Common myeloid progenitor, CD34-positive (primary cell): ENCODE measurements around the gene VPS13D. TPM values are rescaled to one million over a fixed set of nuclear protein-coding genes. Genes with fewer than 3 reads are reported as not detected.

ENCODE experiments used
- CTCF ChIA-PET: fragments of 350-600 bp; sonication (Branson Sonifier 250); formaldehyde crosslinking; loops from one replicate; lab custom pipeline; 2021; ENCODE audit warnings: antibody characterized with exemption; lab: Charles Lee
- POLR2A ChIA-PET: fragments of 350-600 bp; sonication (Branson Sonifier 250); formaldehyde crosslinking; loops from one replicate; lab custom pipeline; 2021; ENCODE audit warnings: antibody characterized with exemption; lab: Charles Lee
- DNase-seq, 3 donors: peaks; one replicate each; pipeline versions ENCODE4 v3.0.0 to v3.0.0-alpha.2; 2013
- H3K27ac ChIP-seq, 2 experiments: 1 replicate in 1 of 2; 2 replicates in 1 of 2; pipeline ENCODE4 v1.7.0; 2013; ENCODE audit warnings: inconsistent platforms in 2 of 2, low read length in 2 of 2, mild to moderate bottlenecking in 2 of 2, low read depth in 1 of 2, moderate library complexity in 1 of 2; ENCODE audit not compliant: severe bottlenecking in 2 of 2, insufficient read depth in 1 of 2, poor library complexity in 1 of 2
- H3K27me3 ChIP-seq, 5 experiments: replicated peaks in 2 of 5; 1 replicate in 3 of 5; 2 replicates in 2 of 5; pipeline versions ENCODE4 v1.6.1 to v1.7.0; 2013; ENCODE audit warnings: low read length in 4 of 5, mild to moderate bottlenecking in 2 of 5, moderate library complexity in 2 of 5, inconsistent platforms in 1 of 5; ENCODE audit not compliant: insufficient read depth in 5 of 5, control insufficient read depth in 4 of 5
- H3K36me3 ChIP-seq, 4 experiments: 1 replicate in 2 of 4; 2 replicates in 2 of 4; pipeline versions ENCODE4 v1.6.1 to v1.7.0; 2013; ENCODE audit warnings: low read length in 3 of 4, control low read depth in 1 of 4, mild to moderate bottlenecking in 1 of 4; ENCODE audit not compliant: control insufficient read depth in 4 of 4, insufficient read depth in 4 of 4
- H3K4me1 ChIP-seq, 4 experiments: 1 replicate in 3 of 4; 2 replicates in 1 of 4; pipeline versions ENCODE4 v1.6.1 to v1.7.1; 2013; ENCODE audit warnings: low read length in 3 of 4, mild to moderate bottlenecking in 3 of 4, control low read depth in 1 of 4, inconsistent platforms in 1 of 4, moderate library complexity in 1 of 4; ENCODE audit not compliant: control insufficient read depth in 4 of 4, insufficient read depth in 4 of 4; ENCODE audit errors: control extremely low read depth in 1 of 4
- H3K4me3 ChIP-seq, 7 experiments: 1 replicate in 4 of 7; 2 replicates in 3 of 7; pipeline versions ENCODE4 v1.5.1 to v1.7.0; 2013; ENCODE audit warnings: mild to moderate bottlenecking in 7 of 7, low read length in 6 of 7, moderate library complexity in 6 of 7, inconsistent platforms in 2 of 7, low read depth in 2 of 7, control low read depth in 1 of 7; ENCODE audit not compliant: insufficient read depth in 4 of 7, control insufficient read depth in 1 of 7; ENCODE audit errors: extremely low read depth in 1 of 7
- H3K9me3 ChIP-seq, 5 experiments: 1 replicate in 4 of 5; 2 replicates in 1 of 5; pipeline versions ENCODE4 v1.6.1 to v1.7.1; 2013; ENCODE audit warnings: low read length in 4 of 5, mild to moderate bottlenecking in 2 of 5, inconsistent platforms in 1 of 5, low read depth in 1 of 5, moderate library complexity in 1 of 5; ENCODE audit not compliant: control insufficient read depth in 4 of 5, insufficient read depth in 2 of 5; ENCODE audit errors: control extremely low read depth in 1 of 5
- WGBS: methylation state at CpG from one replicate; pipeline ENCODE4 v1.1.5; 2013; ENCODE audit not compliant: insufficient coverage; 5-methylcytosine and 5-hydroxymethylcytosine counted together
- polyA plus RNA-seq: library from polyadenylated mRNA; unstranded; fragments of 120-200 nt; gene quantifications from one replicate; pipeline ENCODE4 v1.2.1, GENCODE V29; 2013

Gene VPS13D, protein sequence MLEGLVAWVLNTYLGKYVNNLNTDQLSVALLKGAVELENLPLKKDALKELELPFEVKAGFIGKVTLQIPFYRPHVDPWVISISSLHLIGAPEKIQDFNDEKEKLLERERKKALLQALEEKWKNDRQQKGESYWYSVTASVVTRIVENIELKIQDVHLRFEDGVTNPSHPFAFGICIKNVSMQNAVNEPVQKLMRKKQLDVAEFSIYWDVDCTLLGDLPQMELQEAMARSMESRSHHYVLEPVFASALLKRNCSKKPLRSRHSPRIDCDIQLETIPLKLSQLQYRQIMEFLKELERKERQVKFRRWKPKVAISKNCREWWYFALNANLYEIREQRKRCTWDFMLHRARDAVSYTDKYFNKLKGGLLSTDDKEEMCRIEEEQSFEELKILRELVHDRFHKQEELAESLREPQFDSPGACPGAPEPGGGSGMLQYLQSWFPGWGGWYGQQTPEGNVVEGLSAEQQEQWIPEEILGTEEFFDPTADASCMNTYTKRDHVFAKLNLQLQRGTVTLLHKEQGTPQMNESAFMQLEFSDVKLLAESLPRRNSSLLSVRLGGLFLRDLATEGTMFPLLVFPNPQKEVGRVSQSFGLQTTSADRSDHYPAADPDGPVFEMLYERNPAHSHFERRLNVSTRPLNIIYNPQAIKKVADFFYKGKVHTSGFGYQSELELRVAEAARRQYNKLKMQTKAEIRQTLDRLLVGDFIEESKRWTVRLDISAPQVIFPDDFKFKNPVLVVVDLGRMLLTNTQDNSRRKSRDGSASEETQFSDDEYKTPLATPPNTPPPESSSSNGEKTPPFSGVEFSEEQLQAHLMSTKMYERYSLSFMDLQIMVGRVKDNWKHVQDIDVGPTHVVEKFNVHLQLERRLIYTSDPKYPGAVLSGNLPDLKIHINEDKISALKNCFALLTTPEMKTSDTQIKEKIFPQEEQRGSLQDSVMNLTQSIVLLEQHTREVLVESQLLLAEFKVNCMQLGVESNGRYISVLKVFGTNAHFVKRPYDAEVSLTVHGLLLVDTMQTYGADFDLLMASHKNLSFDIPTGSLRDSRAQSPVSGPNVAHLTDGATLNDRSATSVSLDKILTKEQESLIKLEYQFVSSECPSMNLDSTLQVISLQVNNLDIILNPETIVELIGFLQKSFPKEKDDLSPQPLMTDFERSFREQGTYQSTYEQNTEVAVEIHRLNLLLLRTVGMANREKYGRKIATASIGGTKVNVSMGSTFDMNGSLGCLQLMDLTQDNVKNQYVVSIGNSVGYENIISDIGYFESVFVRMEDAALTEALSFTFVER (N-terminal part only)
- 19.1 TPM for polyA plus RNA-seq

DNA sequence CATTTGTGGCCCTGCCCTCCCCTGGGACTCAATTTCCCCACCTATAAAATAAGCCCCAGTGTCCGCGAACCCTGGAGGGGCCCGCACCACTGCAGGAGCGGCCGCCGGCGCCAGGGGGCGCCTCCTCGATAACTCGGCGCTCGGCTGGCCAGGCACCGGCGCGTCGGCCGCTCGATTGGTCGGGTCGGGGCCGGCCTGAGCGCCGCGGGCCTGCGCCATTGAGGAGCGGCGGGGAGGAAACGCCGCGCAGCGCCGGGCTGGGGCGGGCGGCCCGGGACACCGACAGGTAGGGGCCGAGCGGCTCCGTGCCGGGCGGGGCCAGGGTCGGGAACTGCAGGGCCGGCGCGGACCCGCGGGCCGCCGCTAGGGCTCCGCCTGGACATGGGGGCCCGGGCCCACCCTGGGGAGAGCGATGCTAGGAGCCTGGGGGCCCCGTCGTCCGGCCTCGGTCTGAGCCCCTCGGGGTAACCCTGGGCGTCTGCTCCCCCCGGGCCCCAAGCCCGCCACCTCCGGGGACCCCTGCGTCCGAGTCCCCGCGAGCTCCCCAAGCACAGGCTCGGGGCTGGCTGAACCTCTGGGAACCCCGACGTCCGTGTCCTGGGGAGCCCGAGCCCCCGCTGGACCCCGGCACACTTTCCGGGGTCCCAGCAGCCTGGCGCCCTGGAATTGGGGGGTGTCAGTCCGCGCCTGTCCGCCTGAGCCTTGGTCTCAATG is at the start of gene VPS13D:
VPS13D (plus strand) TSS at position 196 of the 714 bp plus-strand sequence. CDS start 4,237 bp downstream, outside the sequence.
- CTCF ChIA-PET = interaction anchor here (0.8 to 2.5 kb wide), 4 partner anchors 11 to 119 kb away, joined by 3 to 15 read pairs (median 6); no protein-coding TSS in a partner anchor

DNA sequence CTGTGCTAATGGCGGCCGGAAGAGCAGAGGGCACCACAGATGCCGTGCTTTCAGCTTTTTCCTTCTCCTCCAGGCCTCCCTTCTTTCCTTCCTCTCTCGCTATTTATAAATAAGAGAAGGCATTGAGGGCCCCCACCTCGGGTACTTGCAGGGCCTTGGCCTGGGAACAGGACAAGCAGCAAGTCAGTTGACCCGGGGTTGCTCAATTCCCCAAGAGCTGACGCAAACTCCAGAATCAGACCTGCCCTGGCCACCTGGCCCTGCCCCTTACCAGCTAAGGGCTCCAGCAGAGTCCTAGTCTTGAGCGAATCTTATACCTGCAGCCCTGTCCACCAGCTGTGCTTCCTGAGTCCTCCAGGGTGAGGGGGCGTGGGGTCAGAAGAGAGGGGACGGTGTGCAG is 49.5 kb upstream of the VPS13D start:
- CTCF ChIA-PET = interaction anchor here (0.9 to 7.3 kb wide), 5 partner anchors 20 to 57 kb away, joined by 3 to 89 read pairs (median 5); no protein-coding TSS in a partner anchor
- WGBS = 59% methylated on average over 7 of the region's 10 CpGs
- Histone ChIP-seq H3K4me1 (peaks cover 8 to 94% (median 60%) of the 10 kb centered on the region in 4 experiments), H3K36me3 (peaks cover 0 to 11% (median 0%) of the 10 kb centered on the region in 4 experiments), H3K4me3 (no peak overlapping the region), H3K27ac (no peak overlapping the region), H3K9me3 (no peaks in the 10 kb centered on the region), H3K27me3 (no peaks in the 10 kb centered on the region)
- peak in 2 of 3 donors; percentile 34 to 38 for DNase-seq
- POLR2A ChIA-PET = interaction anchor here (0.9 kb wide), 1 partner anchor 11 kb away, joined by 4 read pairs; no protein-coding TSS in a partner anchor

More for the DNA sequence above, at the start of gene VPS13D:
- Histone ChIP-seq H3K27me3 (no peaks in the 10 kb centered on the region), H3K36me3 (peaks cover 0 to 4% (median 0%) of the 10 kb centered on the region in 4 experiments), H3K4me3 (peak within 1 kb of the TSS; percentile 69 to 92 (median 88)), H3K9me3 (no peaks in the 10 kb centered on the region), H3K4me1 (peaks cover 4 to 12% (median 11%) of the 10 kb centered on the region in 4 experiments), H3K27ac (peak within 1 kb of the TSS; percentile 25 to 84)
- POLR2A ChIA-PET = interaction anchor here (0.5 kb wide), 1 partner anchor 36 kb away, joined by 3 read pairs; no protein-coding TSS in a partner anchor
- DNase-seq = peak; percentile 78 to 88 (median 86)
- WGBS = under 1% methylated on average over 54 of the region's 77 CpGs

DNA sequence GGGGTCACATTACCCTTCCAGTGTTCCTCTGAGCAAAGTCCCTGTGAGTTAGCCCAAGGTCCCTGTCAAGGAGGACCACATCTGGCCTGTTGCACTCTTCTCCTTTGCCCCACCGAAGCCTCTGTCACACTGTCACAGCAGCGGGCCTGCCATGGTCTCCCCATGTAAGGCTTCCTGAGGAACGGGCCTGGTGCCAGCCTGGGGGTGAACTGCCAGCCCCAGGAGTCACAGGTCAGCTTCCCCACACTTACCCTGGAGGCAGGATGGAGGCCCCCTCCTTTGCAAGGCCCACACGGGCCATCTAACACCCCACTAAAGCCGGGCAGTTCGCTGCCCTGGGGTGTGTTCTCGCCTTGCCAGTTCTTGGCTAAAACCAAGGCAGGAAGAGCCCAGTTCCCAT is 48.9 kb upstream of the VPS13D start:
- no peak for DNase-seq
- no peak overlapping the region for H3K27ac ChIP-seq
- H3K4me1 ChIP-seq = peaks cover 8 to 94% (median 59%) of the 10 kb centered on the region in 4 experiments
- H3K4me3 ChIP-seq = no peak overlapping the region
- H3K36me3 ChIP-seq = peaks cover 0 to 11% (median 0%) of the 10 kb centered on the region in 4 experiments
- CTCF ChIA-PET = interaction anchor here (0.9 to 7.3 kb wide), 5 partner anchors 28 to 58 kb away, joined by 3 to 89 read pairs (median 4); no protein-coding TSS in a partner anchor
- no peaks in the 10 kb centered on the region for H3K27me3 ChIP-seq
- WGBS = 81% methylated on average over 6 of the region's 7 CpGs
- H3K9me3 ChIP-seq = no peaks in the 10 kb centered on the region
- POLR2A ChIA-PET = interaction anchor here (0.9 kb wide), 1 partner anchor 10 kb away, joined by 4 read pairs; no protein-coding TSS in a partner anchor

DNA sequence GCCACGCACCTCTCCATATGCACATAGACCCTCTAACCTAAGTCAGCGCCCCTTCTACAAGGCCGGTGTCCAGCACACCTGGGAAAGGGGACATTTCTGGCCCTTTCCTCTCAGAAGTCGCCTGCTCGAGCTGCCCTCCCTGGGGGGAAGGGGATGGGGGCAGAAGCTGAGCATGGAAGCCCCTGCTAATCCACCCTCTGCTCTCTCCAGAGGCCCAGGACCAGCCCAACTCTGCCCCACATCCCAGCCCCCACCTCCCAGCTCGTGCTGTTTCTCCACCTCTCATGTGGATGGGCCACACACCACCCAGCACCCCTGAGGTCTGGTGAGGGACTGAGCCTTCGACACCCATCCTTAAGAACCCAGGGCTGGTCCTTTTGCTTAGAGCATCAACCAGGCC is 48.3 kb upstream of the VPS13D start:
- no peak overlapping the region for H3K27ac ChIP-seq
- 96% methylated on average over 4 of the region's 7 CpGs for WGBS
- H3K4me1 ChIP-seq = peaks cover 5 to 99% (median 58%) of the 10 kb centered on the region in 4 experiments
- no peak overlapping the region for H3K4me3 ChIP-seq
- peaks cover 0 to 11% (median 0%) of the 10 kb centered on the region in 4 experiments for H3K36me3 ChIP-seq
- H3K9me3 ChIP-seq = no peaks in the 10 kb centered on the region
- CTCF ChIA-PET = interaction anchor here (1.2 to 7.3 kb wide), 5 partner anchors 11 to 58 kb away, joined by 3 to 89 read pairs (median 4); no protein-coding TSS in a partner anchor
- DNase-seq = no peak
- H3K27me3 ChIP-seq = no peaks in the 10 kb centered on the region
- POLR2A ChIA-PET = no interaction called here

DNA sequence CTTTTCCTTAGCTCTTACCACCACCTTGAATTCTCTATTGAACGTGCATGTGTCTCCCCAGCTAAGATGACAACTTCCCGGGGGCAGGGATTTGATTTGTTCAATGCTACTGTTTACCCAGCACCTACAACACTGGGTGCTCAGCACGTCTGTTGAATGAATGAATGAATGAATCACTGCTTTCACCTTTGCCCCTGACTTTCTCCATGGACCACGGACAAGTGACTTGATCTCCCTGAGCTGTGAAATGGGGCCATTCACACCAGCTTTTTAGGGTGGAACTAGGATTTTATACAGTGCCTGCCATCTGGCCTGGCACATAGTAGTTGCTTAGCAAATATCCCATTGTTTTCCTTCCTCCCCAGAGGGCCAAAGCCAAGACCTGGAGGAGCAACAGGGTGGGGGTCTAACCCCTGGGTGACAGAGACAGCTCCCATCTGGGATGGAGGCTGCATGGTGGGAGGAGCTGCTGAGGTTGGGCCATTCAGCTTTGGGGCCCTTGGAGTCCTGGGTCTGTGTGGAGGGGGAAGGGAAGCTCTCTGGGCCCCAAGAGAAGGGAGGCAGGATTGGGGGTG is 47.3 kb upstream of the VPS13D start:
- H3K9me3 ChIP-seq = no peaks in the 10 kb centered on the region
- peaks cover 0 to 11% (median 0%) of the 10 kb centered on the region in 4 experiments for H3K36me3 ChIP-seq
- 93% methylated on average over 4 of the region's 4 CpGs for WGBS
- H3K4me1 ChIP-seq = peaks cover 5 to 92% (median 53%) of the 10 kb centered on the region in 4 experiments
- no peak for DNase-seq
- CTCF ChIA-PET = interaction anchor here (0.6 to 7.3 kb wide), 6 partner anchors 11 to 59 kb away, joined by 3 to 89 read pairs (median 6); no protein-coding TSS in a partner anchor
- H3K27me3 ChIP-seq = no peaks in the 10 kb centered on the region
- POLR2A ChIA-PET = interaction anchor here (0.6 to 1.5 kb wide), 3 partner anchors 9 to 447 kb away, joined by 3 to 5 read pairs (median 4); no protein-coding TSS in a partner anchor
- no peak overlapping the region for H3K27ac ChIP-seq
- no peak overlapping the region for H3K4me3 ChIP-seq
